HepG2 (cell line): Measurements from ENCODE around the gene OSBPL1A. TPM values are rescaled to one million over a fixed set of nuclear protein-coding genes. Genes with fewer than 3 reads are reported as not detected.
A peak's percentile ranks its signal among the peaks of the same experiment; 100 is the strongest.

Experiments
- ATAC-seq: fragments of 200-7000 bp; cut with Tn5 transposase; 3 replicates; pipeline ENCODE4 v1.9.1; 2020; ENCODE audit warnings: mild to moderate bottlenecking, moderate library complexity
- BruUV-seq: library from RNA; stranded (reverse); fragments of 400-500 nt; replicated peaks from 2 replicates; lab custom pipeline; 2021; lab: Mats Ljungman, UMichigan
- CTCF ChIA-PET: fragments of 300-600 bp; formaldehyde crosslinking; extraction: SDS; loops from one replicate; lab custom pipeline; 2021; ENCODE audit warnings: low total read pairs, inconsistent platforms, low intra/inter-chr PET ratio; lab: Yijun Ruan, JAX
- POLR2A ChIA-PET: fragments of 350-600 bp; sonication (Branson Sonifier 250); formaldehyde crosslinking; loops from one replicate; lab custom pipeline; 2020; ENCODE audit warnings: antibody characterized with exemption, inconsistent platforms; lab: Yijun Ruan, JAX
- DNase-seq: peaks from one replicate; pipeline ENCODE4 v3.0.0-alpha.2; 2015; ENCODE audit warnings: low spot score
- FAIRE-seq: peaks from 3 replicates; lab custom pipeline; 2011; peaks lifted over from hg19 to GRCh38; lab: Jason Lieb, UNC
- H2AFZ ChIP-seq: one replicate; pipeline ENCODE4 v1.6.1; 2011; ENCODE audit warnings: low read length, inconsistent platforms
- H3K27ac ChIP-seq: fragments of 300-600 bp; 3 replicates; pipeline ENCODE4 v1.8.0; 2011; ENCODE audit warnings: mixed run types, mild to moderate bottlenecking, mixed read lengths, low read length, inconsistent platforms; ENCODE audit not compliant: insufficient read depth; ENCODE audit errors: extremely low read length
- H3K27me3 ChIP-seq, 2 experiments: fragments of 200-600 bp in 1 of 2; 2 replicates in 1 of 2; 3 replicates in 1 of 2; pipeline versions ENCODE4 v1.6.0 to v1.8.0; 2011; ENCODE audit warnings: low read length in 2 of 2, mild to moderate bottlenecking in 2 of 2, moderate library complexity in 2 of 2, inconsistent platforms in 1 of 2; ENCODE audit not compliant: insufficient read depth in 2 of 2, control insufficient read depth in 1 of 2
- H3K36me3 ChIP-seq, 2 experiments: fragments of 200-600 bp in 1 of 2; replicated peaks in 1 of 2; 2 replicates in 1 of 2; 3 replicates in 1 of 2; pipeline versions ENCODE4 v1.5.1 to v1.8.0; 2011; ENCODE audit warnings: low read length in 2 of 2, inconsistent platforms in 1 of 2; ENCODE audit not compliant: insufficient read depth in 2 of 2, control insufficient read depth in 1 of 2
- H3K4me1 ChIP-seq: 2 replicates; pipeline ENCODE4 v1.5.1; 2012; ENCODE audit warnings: low read length, inconsistent platforms; ENCODE audit not compliant: insufficient read depth
- H3K4me2 ChIP-seq: 2 replicates; pipeline ENCODE4 v1.6.0; 2011; ENCODE audit warnings: low read depth, low read length, inconsistent platforms
- H3K4me3 ChIP-seq, 3 experiments: fragments of 200-600 bp in 1 of 3; sonication (generic), shearing (Covaris generic) in 1 of 3; replicated peaks in 1 of 3; 2 replicates each; pipeline ENCODE4 v1.5.1; 2011 to 2016; ENCODE audit warnings: low read length in 3 of 3, inconsistent platforms in 2 of 3, low read depth in 2 of 3, mild to moderate bottlenecking in 2 of 3, control low read depth in 1 of 3, mixed read lengths in 1 of 3; ENCODE audit not compliant: insufficient read depth in 1 of 3
- H3K79me2 ChIP-seq: one replicate; pipeline ENCODE4 v1.6.1; 2011; ENCODE audit warnings: low read length, inconsistent platforms; ENCODE audit not compliant: insufficient read depth
- H3K9ac ChIP-seq: 2 replicates; pipeline ENCODE4 v1.6.0; 2011; ENCODE audit warnings: mild to moderate bottlenecking, low read depth, low read length, inconsistent platforms; ENCODE audit not compliant: insufficient read depth
- H3K9me3 ChIP-seq: 2 replicates; pipeline ENCODE4 v1.5.1; 2012; ENCODE audit warnings: mild to moderate bottlenecking, low read length
- H4K20me1 ChIP-seq: 2 replicates; pipeline ENCODE4 v1.6.0; 2011; ENCODE audit warnings: inconsistent platforms, mild to moderate bottlenecking, low read length, moderate library complexity; ENCODE audit not compliant: insufficient read depth
- AHDC1 ChIP-seq: sonication (generic); formaldehyde crosslinking; IDR thresholded peaks from 2 replicates; pipeline ENCODE4 v1.5.1; 2020; ENCODE audit warnings: mild to moderate bottlenecking, missing genetic modification reagents, borderline replicate concordance
- BCL6 ChIP-seq: IDR thresholded peaks from 2 replicates; pipeline ENCODE4 v1.6.1; 2016; ENCODE audit warnings: missing genetic modification reagents, missing compliant biosample characterization
- ERF ChIP-seq: IDR thresholded peaks from 2 replicates; pipeline ENCODE4 v1.6.1; 2018; ENCODE audit warnings: missing biosample characterization, missing genetic modification reagents
- GABPA ChIP-seq, 2 experiments: IDR thresholded peaks; 2 replicates each; pipeline ENCODE4 v1.6.1; 2011 to 2016; ENCODE audit warnings: low read depth in 2 of 2, low read length in 1 of 2, missing biosample characterization in 1 of 2, missing genetic modification characterization in 1 of 2
- GZF1 ChIP-seq: sonication (generic); formaldehyde crosslinking; IDR thresholded peaks from 2 replicates; pipeline ENCODE4 v1.5.1; 2020; ENCODE audit warnings: mild to moderate bottlenecking, missing genetic modification reagents
- IKZF4 ChIP-seq: sonication (generic); formaldehyde crosslinking; IDR thresholded peaks from 2 replicates; pipeline ENCODE4 v1.5.1; 2020; ENCODE audit warnings: borderline replicate concordance, mild to moderate bottlenecking, low read depth, missing genetic modification reagents; ENCODE audit errors: not compliant biosample characterization
- ZNF10 ChIP-seq: sonication (generic); formaldehyde crosslinking; IDR thresholded peaks from 2 replicates; pipeline ENCODE4 v1.4.0; 2020; ENCODE audit warnings: mild to moderate bottlenecking, low read depth, missing genetic modification reagents, borderline replicate concordance
- ZNF253 ChIP-seq: sonication (generic); formaldehyde crosslinking; IDR thresholded peaks from 2 replicates; pipeline ENCODE4 v1.8.0; 2022; ENCODE audit warnings: mild to moderate bottlenecking, missing genetic modification reagents, borderline replicate concordance
- ZNF468 ChIP-seq: sonication (generic); formaldehyde crosslinking; IDR thresholded peaks from 2 replicates; pipeline ENCODE4 v1.8.0; 2022; ENCODE audit warnings: mild to moderate bottlenecking, moderate library complexity, missing genetic modification reagents
- WGBS: methylation state at CpG from one replicate; pipeline ENCODE4 v1.1.6; 2017; ENCODE audit warnings: low lambda C conversion rate; 5-methylcytosine and 5-hydroxymethylcytosine counted together
- in situ Hi-C: cut with HindIII; loops from 2 replicates; pipeline ENCODE4 v1.10.0; 2017; ENCODE audit warnings: low pct_unique_long_range_greater_than_20kb; ENCODE audit not compliant: extremely low pct_ligation_motif_present
- intact Hi-C: fragments of 100-400 bp; cut with micrococcal nuclease; formaldehyde crosslinking; loops from one replicate; pipeline ENCODE4 v1.10.0; 2022; ENCODE audit not compliant: unreplicated experiment
- polyA plus RNA-seq, 8 experiments: library from polyadenylated mRNA; depleted of rRNA in 3 of 8; stranded (reverse) in 7 of 8; unstranded in 1 of 8; fragments of >200 nt; fragmentation: Illumina TruSeq in 4 of 8; extraction: Trizol in 4 of 8; gene quantifications; 2 replicates each; pipeline versions ENCODE4 v1.2.1 to v1.2.3, GENCODE V29; 2011 to 2016; ENCODE audit warnings: low read depth in 4 of 8, missing spikeins in 1 of 8, mixed read lengths in 1 of 8; ENCODE audit not compliant: insufficient read depth in 1 of 8
- total RNA-seq, 5 experiments: library from RNA; depleted of rRNA; stranded (reverse); fragments of >200 nt; fragmentation: Illumina TruSeq; extraction: Trizol; gene quantifications; 2 replicates each; pipeline ENCODE4 v1.2.3, GENCODE V29; 2016; ENCODE audit warnings: low read depth in 1 of 5

OSBPL1A gene
- total and polyA plus RNA-seq, 2 of the 13 experiments (the other 11 are each of a cell fraction or from before 2014, with no cell fraction given), result 0.02 TPM; not detected in 1

- H3K4me2 ChIP-seq, result peak overlapping the region; percentile 67
- ATAC-seq (no peak), FAIRE-seq (no peak), DNase-seq (no peak)
- H3K27ac ChIP-seq, result no peak overlapping the region
- no peaks in the 10 kb centered on the region for H3K79me2 ChIP-seq
- ChIA-PET CTCF (no interaction called here), POLR2A (no interaction called here)
- no peaks in the 10 kb centered on the region for H3K36me3 ChIP-seq
- no peak overlapping the region for H2AFZ ChIP-seq
- in situ Hi-C loops, result no loop called here
- H3K9me3 ChIP-seq, result peaks cover 8% of the 10 kb centered on the region; the same call in 1 of the 2 replicates
- peak overlapping the region in 1 of 3 experiments; percentile 34; a peak in 2 of 6 replicates for H3K4me3 ChIP-seq
- peaks cover 10% of the 10 kb centered on the region; the same call in 1 of the 2 replicates for H3K4me1 ChIP-seq
- H4K20me1 ChIP-seq, result no peaks in the 10 kb centered on the region
- intact Hi-C loops, result no loop called here
- no peak for TF ChIP-seq GABPA (IDR thresholded peaks at IDR 0.05; ENCODE audit: low read depth, low read length)
- no peak for TF ChIP-seq GABPA (CRISPR knock-in tag; IDR thresholded peaks at IDR 0.05; ENCODE audit: low read depth)
- TF ChIP-seq IKZF4, result no peak
- no peak for TF ChIP-seq GZF1 (CRISPR knock-in tag)
- no peak for TF ChIP-seq AHDC1 (CRISPR knock-in tag)
- TF ChIP-seq ERF (CRISPR knock-in tag), result no peak
- no peak for TF ChIP-seq ZNF10
- no peak for TF ChIP-seq BCL6 (CRISPR knock-in tag)
- TF ChIP-seq ZNF253 (CRISPR knock-in tag), result no peak
- TF ChIP-seq ZNF468 (CRISPR knock-in tag), result no peak
- BruUV-seq, result no TSS peak
- no peak overlapping the region for H3K9ac ChIP-seq
- H3K27me3 ChIP-seq, result no peaks in the 10 kb centered on the region; a peak in 1 of 5 replicates
- WGBS, result 63% methylated on average over 3 of the region's 3 CpGs
These were observed 29.9 kb upstream of the OSBPL1A start for GRCh38 chr18:24427484-24427883.
